Liver (tissue), 10 donors: ENCODE measurements around the gene CTPS1. TPM values are rescaled to one million over a fixed set of nuclear protein-coding genes. Genes with fewer than 3 reads are reported as not detected.

Experiments used
- DNase-seq: peaks from one replicate; pipeline ENCODE4 v3.0.0-alpha.2; 2017; ENCODE audit warnings: low spot score
- H3K27ac ChIP-seq, 2 donors: one replicate each; pipeline ENCODE4 v1.7.0; 2013; ENCODE audit warnings: inconsistent platforms in 2 of 2, low read length in 2 of 2, control low read depth in 1 of 2, low read depth in 1 of 2, mild to moderate bottlenecking in 1 of 2
- H3K27me3 ChIP-seq, 4 donors: one replicate each; pipeline versions ENCODE4 v1.6.1 to v1.7.0; 2013; ENCODE audit warnings: low read length in 3 of 4, inconsistent platforms in 1 of 4, mild to moderate bottlenecking in 1 of 4, moderate library complexity in 1 of 4; ENCODE audit not compliant: control insufficient read depth in 4 of 4, insufficient read depth in 4 of 4
- H3K36me3 ChIP-seq, 4 donors: one replicate each; pipeline versions ENCODE4 v1.6.1 to v1.7.0; 2013; ENCODE audit warnings: low read length in 3 of 4, mild to moderate bottlenecking in 3 of 4, low read depth in 1 of 4, moderate library complexity in 1 of 4; ENCODE audit not compliant: control insufficient read depth in 4 of 4, insufficient read depth in 3 of 4
- H3K4me1 ChIP-seq, 4 donors: one replicate each; pipeline versions ENCODE4 v1.6.1 to v1.7.0; 2013; ENCODE audit warnings: low read length in 3 of 4, mild to moderate bottlenecking in 3 of 4, moderate library complexity in 1 of 4; ENCODE audit not compliant: control insufficient read depth in 4 of 4, insufficient read depth in 4 of 4
- H3K4me3 ChIP-seq, 3 donors: one replicate each; pipeline versions ENCODE4 v1.6.1 to v1.7.0; 2013; ENCODE audit warnings: low read length in 3 of 3, control low read depth in 1 of 3, low read depth in 1 of 3, mild to moderate bottlenecking in 1 of 3
- H3K9ac ChIP-seq, 2 donors: one replicate each; pipeline ENCODE4 v1.7.0; 2013; ENCODE audit warnings: low read length in 2 of 2, mild to moderate bottlenecking in 2 of 2, moderate library complexity in 2 of 2, control low read depth in 1 of 2, low read depth in 1 of 2
- H3K9me3 ChIP-seq, 4 donors: one replicate each; pipeline versions ENCODE4 v1.6.1 to v1.7.0; 2013; ENCODE audit warnings: low read length in 3 of 4; ENCODE audit not compliant: control insufficient read depth in 4 of 4
- EGR1 ChIP-seq, 2 donors: IDR thresholded peaks; 2 replicates each; pipeline ENCODE4 v1.6.1; 2016 to 2018; ENCODE audit warnings: antibody characterized with exemption in 2 of 2, low read depth in 2 of 2
- JUND ChIP-seq, 2 donors: IDR thresholded peaks; 2 replicates each; pipeline ENCODE4 v1.6.1; 2016; ENCODE audit warnings: antibody characterized with exemption in 2 of 2
- SP1 ChIP-seq: IDR thresholded peaks from 2 replicates; pipeline ENCODE4 v1.6.1; 2018; ENCODE audit warnings: antibody characterized with exemption, mild to moderate bottlenecking
- TAF1 ChIP-seq: conservative IDR thresholded peaks from 2 replicates; pipeline ENCODE4 v1.6.1; 2016; ENCODE audit warnings: antibody characterized with exemption, mild to moderate bottlenecking
- WGBS: extraction: QIAGEN DNeasy Blood & Tissue Kit; methylation state at CpG from one replicate; pipeline ENCODE4 v1.1.7; 2013; 5-methylcytosine and 5-hydroxymethylcytosine counted together
- polyA plus RNA-seq, 2 donors: library from polyadenylated mRNA; stranded (reverse) in 1 of 2; unstranded in 1 of 2; fragments of 200-250 nt in 1 of 2; fragments of >200 nt in 1 of 2; fragmentation: Nextera tagmentation in 1 of 2; extraction: Ambion mirVana in 1 of 2; gene quantifications; one replicate each; pipeline versions ENCODE4 v1.2.1 to v1.2.3, GENCODE V29; 2013 to 2015
- small RNA-seq: library from RNA; depleted of rRNA; stranded (forward); fragments of <200 nt; gene quantifications from one replicate; pipeline ENCODE3, GENCODE V24; 2014
- total RNA-seq, 2 donors: library from RNA; depleted of rRNA; stranded (reverse); fragments of >200 nt; gene quantifications; one replicate each; pipeline ENCODE4 v1.2.3, GENCODE V29; 2014
- donor health status: healthy.
- donor health status: healthy.
- donor health status: healthy.
- donor health status: healthy.
- donor health status: healthy.

Gene CTPS1
- total and polyA plus RNA-seq, 4 donors: 13.6 to 46.9 (median 19.8) TPM

GRCh38 chr1:41056907-41057306 is 77.4 kb downstream of the CTPS1 start:
- H3K27ac ChIP-seq: no peak overlapping the region
- no peaks in the 10 kb centered on the region for H3K9me3 ChIP-seq
- no peaks in the 10 kb centered on the region for H3K4me1 ChIP-seq
- H3K4me3 ChIP-seq: no peak overlapping the region
- WGBS: 96% methylated on average over 5 of the region's 5 CpGs
- H3K27me3 ChIP-seq: no peaks in the 10 kb centered on the region
- no peak for DNase-seq
- H3K9ac ChIP-seq: no peak overlapping the region
- TF ChIP-seq EGR1 (IDR thresholded peaks at IDR 0.05; ENCODE audit: low read depth in 2 of 2): no peak
- TF ChIP-seq JUND (IDR thresholded peaks at IDR 0.05): no peak
- TF ChIP-seq SP1: no peak
- no peak for TF ChIP-seq TAF1
- H3K36me3 ChIP-seq: peaks cover 5 to 14% (median 9%) of the 10 kb centered on the region in 4 donors

Small RNAs within 50 kb of the gene (small RNA-seq; reads per million reads assigned to genes)
- not detected for gene UBE2V1P8

Other genes with a start within 250 kb of the CTPS1 start
- gene KCNQ4, start 195.9 kb upstream of the CTPS1 start, total RNA-seq: 1 to 10 TPM in 1 of 2 donors, under 1 TPM in 1; 0.33 to 2.1 TPM
- under 1 TPM; 0.10 to 0.20 TPM for gene KCNQ4, start 195.9 kb upstream of the CTPS1 start, polyA plus RNA-seq
- 1 to 10 TPM; 1.4 to 6.2 TPM for gene CITED4, start 117.3 kb upstream of the CTPS1 start, total RNA-seq
- gene CITED4, start 117.3 kb upstream of the CTPS1 start, polyA plus RNA-seq: 1 to 10 TPM; 4.2 to 9.9 TPM
- gene SLFNL1, start 42.0 kb downstream of the CTPS1 start, total RNA-seq: under 1 TPM; 0.09 to 0.67 TPM
- under 1 TPM; 0.02 to 0.68 TPM for gene SLFNL1, start 42.0 kb downstream of the CTPS1 start, polyA plus RNA-seq